ENCODE measurements around the gene MBNL2.

- TF ChIP-seq POLR2AphosphoS5 (IDR thresholded peaks at IDR 0.05) (no peak), CTCF (IDR thresholded peaks at IDR 0.05) (no peak)
These were observed 163.7 kb downstream of the MBNL2 start for GRCh38 chr13:97385854-97386253.
